NCI-H2081 (cell line): ENCODE measurements around the gene TGFBR1.

Experiments
- DNase-seq, 2 experiments: peaks; one replicate each; lab custom pipeline; 2025; lab: John Stamatoyannopoulos, UW

The TGFBR1 gene

DNA sequence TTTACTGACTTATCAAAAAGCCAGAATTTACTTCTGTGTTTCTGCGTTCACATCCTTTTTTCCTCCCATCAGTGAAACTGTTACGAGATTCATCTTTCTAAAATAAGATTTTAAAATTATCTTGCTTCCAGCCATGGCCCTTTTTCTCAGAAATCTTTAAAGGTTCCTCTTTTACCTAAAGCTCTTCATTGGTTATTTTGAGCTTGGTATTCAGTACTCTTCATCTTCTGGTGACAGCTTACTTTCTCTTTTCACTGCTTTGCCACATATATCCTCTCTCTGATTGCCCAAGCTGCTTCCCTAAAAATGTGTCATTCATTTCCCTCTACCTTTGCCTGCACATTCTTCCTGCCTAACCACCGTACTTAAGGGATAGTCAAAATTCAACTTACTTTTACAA lies 32.3 kb downstream of the TGFBR1 start:
- no peak for DNase-seq

DNA sequence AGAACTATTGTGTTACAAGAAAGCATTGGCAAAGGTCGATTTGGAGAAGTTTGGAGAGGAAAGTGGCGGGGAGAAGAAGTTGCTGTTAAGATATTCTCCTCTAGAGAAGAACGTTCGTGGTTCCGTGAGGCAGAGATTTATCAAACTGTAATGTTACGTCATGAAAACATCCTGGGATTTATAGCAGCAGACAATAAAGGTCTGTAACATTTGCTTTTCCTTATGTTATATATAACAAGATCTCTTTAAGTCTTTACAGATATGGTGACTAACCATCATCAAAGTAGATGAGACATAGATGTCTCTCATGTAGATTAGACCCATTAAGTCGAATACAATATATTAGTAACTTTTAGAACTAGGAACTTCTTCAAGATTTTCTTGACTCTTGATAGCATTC lies 33.0 kb downstream of the TGFBR1 start:
- no peak for DNase-seq

DNA sequence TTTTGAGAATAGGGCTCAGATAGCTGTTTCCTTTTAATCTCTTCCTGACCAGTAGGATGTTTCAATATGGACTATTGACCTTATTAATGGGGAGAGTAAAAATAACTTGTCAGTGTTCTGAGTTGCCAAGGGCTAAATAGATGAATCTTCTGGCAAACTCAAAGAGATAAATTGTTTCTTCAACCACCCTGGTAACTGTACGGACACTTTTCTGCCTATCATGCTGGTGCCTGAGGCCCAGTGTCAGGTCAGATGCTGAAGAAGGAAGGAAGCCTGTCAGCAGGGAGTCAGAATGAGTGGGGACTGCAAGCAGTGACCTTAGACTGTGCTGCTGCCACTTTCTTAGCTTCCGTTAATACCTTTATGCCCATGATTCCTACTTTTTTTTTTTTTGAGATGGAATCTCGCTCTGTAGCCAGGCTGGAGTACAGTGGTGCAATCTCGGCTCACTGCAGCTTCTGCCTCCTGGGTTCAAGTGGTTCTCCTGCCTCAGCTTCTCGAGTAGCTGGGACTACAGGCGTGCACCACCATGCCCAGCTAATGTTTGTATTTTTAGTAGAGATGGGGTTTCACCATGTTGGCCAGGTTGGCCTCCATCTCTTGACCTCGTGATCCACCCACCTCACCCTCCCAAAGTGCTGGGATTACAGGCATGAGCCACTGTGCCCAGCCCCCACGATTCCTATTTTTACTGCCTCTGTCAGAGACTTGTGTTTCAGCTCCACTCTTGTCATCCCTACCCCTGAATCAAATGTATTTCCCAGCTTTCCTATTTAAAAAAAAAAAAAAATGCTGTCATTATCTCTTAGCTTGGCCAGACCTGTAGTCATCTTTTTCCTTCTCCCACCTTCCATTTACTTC lies 33.7 kb downstream of the TGFBR1 start:
- DNase-seq, result no peak

DNA sequence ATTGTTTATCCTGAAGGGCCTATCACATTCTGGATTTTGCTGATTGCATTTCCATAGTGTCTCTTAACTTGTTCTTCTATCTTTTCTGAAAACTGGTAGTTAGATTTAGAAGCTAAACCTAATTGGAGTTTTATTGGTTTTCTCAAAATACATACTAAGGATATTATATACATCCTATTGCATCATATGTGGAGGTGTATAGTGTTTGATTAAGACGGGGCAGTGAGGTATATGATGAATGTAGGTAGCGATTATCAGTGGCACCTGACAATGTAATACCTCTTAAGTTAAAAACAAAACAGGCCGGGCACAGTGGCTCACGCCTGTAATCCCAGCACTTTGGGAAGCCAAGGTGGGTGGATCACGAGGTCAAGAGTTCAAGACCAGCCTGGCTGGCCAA lies 35.0 kb downstream of the TGFBR1 start:
- no peak for DNase-seq

DNA sequence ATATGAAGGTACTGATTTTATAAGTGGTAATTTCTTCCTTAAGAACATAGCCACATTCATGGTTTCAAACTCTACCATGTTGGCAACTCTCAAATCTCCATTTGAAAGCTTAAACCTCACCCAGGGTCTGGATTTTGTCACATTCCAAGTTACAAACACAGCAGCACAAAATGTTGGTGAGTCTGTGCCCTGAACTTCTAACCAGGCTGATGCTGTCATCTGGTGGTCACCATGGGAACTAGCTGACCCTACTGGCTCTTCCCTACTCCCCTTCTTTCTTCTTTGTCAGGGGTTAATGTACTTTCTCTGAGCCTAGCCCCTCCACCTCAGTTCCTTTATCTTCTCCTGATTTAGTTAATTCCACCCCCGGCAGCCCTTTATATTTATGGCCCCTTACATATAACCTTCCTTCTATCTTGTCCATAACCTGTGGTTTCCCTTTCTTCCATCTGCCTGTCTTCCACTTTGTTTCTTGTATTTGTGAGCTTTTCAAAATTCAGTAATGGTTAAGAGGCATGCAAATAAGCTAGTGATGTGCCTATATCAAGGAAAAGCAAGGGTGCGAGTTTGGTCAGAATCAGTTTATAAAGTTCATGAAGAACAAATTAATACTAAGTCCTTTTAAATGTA lies 35.9 kb downstream of the TGFBR1 start:
- DNase-seq, result peak in 1 of 2 experiments; percentile 31

DNA sequence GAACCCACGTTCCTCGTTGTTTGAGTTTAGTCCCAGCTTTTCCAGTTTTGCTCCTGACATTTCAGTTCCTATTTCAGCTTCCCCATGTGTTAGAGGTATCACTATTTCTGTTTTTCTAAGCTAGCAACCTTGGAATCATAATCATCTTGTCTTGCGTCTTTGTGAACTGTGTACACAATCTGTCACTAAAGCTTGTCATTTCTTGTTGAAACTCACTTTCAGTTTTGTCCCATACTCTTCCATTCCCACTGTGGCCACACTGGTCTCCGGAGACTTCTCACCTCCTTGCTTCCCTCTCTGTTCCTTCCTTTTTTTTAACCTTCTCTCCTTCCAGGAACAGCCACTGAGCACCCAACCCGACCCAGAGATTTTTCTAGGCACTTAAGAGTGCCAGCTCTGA lies 36.9 kb downstream of the TGFBR1 start:
- no peak for DNase-seq

DNA sequence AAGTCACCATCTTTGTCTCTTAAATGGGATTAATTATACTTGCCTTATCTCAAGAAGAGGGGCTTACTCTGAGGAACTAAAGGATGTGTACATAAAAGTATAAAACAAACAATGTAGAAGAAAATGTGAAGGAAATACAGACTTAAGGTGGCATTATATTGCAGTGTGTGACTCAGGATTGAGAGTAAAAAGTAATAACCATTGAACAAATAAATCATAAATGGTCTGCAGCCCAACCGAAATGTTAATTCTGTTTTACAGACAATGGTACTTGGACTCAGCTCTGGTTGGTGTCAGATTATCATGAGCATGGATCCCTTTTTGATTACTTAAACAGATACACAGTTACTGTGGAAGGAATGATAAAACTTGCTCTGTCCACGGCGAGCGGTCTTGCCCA lies 37.4 kb downstream of the TGFBR1 start:
- DNase-seq, result no peak

DNA sequence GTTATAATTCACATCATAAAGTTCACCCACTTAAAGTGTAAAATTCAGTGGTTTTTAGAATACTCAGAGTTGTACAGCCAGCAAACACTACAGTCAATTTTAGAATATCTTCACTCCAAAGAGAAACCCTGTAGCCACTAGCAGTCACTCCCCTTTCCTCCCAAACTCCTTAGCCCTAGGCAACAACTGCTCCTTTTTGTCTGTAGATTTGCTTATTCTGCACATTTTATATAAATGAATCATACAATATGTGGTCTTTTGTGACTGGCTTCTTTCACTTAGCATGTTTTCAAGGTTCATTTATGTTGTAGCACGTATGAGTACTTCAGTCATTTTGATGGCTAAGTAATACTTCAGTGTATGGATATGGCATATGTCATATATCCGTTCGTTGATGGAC lies 38.7 kb downstream of the TGFBR1 start:
- no peak for DNase-seq

DNA sequence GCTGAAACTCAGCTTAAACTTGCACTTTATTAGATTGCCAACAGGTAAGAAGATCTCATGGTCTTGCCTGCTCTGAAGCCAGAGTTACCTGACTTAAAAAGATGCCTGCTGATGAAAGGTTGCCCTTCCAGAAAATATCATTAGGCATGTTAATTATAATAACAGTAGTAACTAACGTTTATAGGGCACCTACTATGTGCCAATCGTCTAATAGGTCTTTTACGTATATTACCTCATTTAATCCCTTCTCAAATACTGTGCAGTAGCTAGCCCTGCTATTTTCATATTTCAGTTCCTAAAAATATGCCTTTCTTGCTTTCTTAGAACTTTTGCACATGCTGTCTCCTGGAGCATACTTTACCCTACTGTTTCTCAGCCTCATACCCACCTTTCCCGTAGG lies 40.1 kb downstream of the TGFBR1 start:
- no peak for DNase-seq

DNA sequence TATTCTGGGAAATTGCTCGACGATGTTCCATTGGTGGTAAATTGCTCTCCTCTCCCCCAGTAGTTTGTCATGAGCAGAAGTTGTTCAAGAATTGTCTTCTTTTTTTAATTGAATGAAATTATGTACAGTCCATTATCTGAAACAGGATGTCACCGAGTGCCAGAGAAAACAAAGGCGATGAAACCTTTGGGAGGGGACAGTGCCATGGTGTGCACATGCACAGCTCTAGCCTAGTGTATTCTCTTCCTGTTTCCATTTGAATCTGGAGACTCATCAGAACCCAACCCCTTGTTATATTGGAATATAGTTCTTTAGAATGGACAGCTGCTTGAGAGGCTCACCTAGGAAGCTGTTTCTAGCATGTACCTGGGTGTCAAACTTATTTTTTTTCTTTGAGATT lies 41.7 kb downstream of the TGFBR1 start:
- DNase-seq, result peak in 1 of 2 experiments; percentile 3

DNA sequence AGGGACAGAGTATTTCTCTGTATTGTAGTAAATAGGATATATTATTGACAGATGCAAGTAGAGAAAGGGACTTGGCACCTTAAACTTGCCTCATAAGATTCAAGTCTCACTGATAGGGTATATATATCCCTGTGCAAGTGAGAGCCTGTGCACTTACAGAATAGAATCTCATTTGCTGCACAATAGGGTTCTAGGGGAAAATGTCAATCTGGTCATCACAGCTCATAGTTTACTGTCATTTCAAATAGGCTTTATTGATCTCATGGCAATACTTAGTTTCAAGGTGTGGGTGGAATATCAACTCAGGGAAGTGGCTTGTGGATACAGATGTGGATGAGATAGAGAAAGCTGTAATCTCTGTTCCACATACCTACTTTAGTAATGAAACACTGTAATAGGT lies 42.3 kb downstream of the TGFBR1 start:
- no peak for DNase-seq

DNA sequence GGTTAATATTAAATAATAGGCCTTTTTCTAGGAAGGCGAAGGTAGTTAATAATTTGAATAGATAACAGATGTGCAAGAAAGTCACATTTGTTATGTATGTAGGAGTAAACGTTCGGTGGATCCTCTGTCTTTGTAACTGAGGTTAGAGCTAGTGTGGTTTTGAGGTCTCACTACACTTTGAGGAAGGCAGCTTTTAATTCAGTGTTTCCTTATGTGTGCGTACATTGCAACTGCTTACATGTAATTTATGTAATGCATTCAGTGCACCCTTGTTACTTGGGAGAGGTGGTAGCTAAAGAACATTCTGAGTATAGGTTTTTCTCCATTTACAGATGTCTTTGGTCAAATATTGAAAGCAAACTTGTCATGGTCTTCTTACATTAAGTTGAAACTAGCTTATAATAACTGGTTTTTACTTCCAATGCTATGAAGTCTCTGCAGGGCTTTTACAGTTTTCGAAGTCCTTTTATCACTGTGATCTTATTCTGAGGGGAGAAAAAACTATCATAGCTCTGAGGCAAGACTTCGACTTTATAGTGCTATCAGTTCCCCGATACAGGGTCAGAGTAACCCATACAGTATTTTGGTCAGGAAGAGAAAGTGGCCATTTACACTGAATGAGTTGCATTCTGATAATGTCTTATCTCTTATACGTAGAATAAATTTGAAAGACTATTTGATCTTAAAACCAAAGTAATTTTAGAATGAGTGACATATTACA lies 45.7 kb downstream of the TGFBR1 start:
- DNase-seq, result no peak

DNA sequence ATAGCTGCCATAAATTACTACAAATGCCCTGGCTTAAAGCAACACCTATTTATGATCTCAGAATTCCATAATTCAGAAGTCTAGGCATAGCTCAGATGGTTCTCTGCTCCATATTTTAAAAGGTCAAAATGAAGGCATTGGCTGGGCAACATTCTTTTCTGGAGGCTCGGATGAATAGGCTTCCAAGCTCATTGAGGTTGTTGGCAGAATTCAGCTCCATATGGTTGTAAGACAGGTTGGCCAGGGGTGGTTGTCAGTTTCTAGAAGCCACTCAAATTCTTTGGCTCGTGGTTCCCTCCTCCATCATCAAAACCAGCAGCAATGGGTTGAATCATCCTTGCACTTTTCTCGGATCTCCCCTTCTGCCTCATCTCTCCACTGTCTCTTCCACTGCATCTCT lies 49.4 kb downstream of the TGFBR1 start:
- no peak for DNase-seq

DNA sequence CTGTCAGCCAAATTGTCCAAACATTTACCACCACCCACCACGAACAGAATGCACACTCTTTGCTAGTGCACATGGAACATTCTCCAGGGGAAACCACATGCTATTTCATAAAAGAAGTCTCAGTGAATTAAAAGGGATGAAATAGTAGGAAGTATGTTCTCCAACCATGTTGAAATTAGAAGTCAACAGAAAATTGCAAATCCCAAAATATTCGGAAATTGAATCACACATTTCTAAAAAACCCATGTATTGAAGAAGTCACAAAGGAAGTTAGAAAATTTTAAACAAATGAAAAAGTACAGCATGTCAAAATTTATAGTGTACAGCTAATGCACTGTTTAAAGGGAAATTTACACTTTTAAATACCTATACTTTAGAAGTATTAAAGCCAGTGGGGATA lies 50.8 kb downstream of the TGFBR1 start:
- DNase-seq, result no peak

DNA sequence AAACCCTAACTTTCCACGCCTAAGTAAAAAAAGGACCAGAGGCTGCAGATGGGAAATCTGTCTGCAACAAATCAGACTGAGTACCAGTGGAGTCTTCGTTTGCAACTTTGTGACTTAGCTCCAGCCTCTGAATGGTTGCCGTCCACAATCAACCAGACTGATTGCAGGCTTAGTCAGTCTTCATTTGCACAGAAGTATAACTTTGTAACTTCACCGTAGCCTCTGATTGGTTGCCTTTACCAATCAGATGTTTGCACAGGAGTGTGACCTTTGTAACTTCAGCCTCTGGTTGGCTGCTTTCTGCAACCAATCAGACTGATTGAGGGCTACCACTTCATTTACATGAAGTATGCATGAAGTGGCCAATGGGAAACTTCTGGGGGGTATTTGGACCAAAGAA lies 53.7 kb downstream of the TGFBR1 start:
- no peak for DNase-seq

DNA sequence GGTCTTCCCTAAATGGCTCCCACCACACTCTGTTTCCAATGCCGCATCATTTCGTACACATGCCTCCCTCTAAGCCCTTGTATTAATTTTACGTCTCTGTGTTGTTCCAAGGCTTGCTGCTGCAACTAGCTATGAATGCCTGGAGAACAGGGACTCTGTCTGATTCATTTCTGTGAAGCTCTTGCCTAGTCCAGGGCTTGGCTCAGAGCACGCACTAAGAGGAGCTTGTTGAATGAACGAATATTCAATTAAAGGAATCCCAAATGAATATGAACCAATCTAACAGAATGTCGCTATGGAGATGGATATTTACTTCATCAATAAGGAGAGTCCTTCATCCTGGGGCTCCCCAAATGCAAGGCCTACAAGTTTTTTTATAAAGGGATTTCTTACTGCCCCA lies 55.3 kb downstream of the TGFBR1 start:
- DNase-seq, result no peak

DNA sequence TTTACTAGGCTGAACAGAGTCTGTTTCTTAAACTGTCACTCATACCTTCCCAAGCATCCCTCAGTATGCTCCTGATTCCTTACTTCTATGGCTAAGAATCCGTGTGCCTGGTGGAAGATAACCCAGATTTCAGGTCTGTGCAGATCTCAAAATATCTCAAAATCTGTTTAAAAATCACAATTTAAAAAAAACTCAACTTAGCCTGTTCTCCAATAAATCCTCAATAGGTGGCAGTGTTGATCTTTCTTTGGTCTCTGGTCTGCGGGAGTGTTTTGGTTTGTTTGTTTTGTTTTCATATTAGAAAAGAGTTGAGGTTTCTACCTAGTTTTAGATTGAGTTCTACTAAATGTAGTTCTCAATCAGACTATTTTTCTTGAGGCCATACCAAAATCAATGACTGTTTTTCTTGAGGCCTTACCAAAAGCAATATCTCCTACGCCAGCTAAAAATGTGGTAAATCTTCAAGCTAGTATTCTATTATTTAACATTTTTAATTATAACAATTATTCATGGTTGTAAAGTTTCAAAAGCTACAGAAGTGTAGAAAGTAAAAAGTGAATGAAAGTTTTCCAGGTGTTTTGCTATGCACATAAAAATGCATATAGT lies 57.9 kb downstream of the TGFBR1 start:
- DNase-seq, result peak; percentile 30 to 55

DNA sequence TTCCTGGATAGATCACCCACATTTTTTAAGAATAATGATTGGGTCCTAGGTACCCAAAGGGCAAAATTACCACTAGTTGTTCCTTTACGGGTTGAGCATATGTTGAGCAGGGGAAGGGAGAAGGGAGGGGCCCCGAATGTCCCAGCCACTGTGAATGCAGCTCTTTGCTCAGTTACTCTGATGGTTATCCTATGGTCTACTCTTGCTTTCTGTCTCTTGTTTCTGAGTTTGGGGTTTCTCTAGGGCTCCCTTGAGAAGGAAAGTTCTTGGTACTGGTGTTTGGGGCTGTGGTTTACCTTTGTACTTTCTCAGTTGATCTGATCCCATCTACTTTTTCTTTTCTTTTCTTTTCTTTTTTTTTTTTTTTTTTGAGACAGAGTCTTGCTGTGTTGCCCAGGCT lies 61.2 kb downstream of the TGFBR1 start:
- DNase-seq, result no peak

DNA sequence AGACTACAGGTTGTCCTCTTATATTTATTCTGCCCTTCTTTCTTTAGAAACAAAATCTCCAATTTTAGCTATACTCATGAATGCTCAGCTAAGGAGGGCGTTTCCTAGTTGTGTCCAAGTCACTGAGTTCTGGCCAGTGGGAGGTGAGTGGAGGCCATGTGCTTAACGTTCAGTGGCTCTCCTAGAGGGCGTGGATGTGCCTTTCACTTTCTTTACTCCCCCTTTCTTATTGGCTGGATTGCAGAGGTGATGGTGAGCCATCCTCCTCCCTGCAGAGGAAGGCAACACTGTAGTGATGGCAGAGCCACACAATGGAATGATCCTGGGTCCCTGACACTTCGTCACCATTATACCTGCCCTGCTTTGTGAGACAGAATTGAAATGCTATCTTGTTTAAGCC lies 62.2 kb downstream of the TGFBR1 start:
- no peak for DNase-seq

DNA sequence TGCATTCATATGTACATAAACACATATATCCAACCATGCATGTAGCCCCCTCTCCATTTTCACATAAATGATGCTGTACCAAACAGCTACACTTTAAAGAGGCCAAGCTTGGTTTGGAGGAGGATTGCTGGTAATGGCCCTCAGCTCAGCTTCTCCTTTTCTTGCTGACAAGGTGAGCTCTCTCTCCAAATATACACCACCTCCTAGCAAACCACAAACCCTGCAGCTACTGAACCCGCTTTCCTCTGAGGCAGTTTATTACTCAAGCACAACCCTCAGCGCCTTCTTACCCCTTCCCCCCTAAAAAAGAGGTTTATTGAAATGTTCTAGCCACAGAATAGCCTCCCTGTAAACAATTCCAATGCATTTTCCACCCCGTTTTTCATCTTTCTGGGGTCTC lies 62.8 kb downstream of the TGFBR1 start:
- DNase-seq, result no peak

DNA sequence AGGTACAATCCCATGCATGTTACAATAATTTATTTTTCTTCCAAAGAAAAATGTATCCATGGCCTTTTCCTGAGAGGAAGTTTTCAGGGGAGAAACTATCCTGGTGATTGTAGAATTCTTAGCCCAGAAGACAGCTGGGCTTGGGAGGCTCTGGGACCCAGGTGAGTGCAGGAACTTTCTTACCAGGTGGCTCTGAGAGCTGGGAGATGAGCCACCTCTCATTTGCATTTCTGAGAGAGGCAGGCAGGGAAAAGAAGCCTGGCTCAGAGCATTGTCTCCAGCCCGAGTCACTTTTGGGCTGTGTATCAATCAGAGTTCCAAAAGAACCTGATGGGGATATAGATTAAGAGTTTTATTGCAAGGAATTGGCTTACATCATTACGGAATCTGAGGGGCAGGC lies 64.2 kb downstream of the TGFBR1 start:
- DNase-seq, result no peak

DNA sequence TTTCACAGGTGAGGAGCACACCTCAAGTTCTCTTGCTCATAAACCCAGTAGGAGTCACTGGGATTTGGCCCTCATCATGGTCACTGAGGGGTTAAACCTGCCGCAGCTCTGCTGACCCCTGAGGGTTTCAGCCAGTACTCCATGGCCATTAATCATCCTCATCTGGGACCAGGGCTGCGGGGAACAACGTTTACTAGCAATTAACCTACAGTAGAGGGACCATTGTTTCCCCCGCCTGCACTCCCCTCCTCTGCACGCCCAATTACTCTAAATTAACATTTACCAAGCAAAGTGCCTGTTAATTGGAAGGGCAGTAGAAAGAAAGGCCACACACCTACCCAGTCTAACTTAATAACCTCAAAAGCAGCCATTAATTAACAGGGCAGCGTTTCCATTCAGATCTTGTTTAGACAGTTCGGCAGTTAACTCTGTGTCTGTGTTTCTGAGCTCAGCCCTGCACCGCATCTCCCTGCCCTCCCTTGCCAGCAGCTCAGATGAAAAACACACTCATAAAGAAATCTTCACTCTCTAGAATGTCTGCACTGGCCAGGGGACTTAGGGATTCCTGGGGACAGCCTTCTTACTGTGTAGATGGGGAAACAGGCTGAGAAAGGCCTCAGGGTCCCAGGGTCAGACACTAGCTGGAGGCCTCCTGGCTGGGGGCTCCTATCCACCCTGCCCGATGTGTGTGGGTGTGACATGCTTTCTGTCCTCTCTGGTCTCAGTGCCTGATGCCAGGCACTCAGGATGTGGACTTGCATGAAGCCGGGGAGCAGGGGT lies 65.3 kb downstream of the TGFBR1 start:
- DNase-seq, result peak; percentile 67 to 92
